MM.1S (cell line): Measurements from ENCODE around the gene HIVEP2.

Source experiments
- DNase-seq: peaks from one replicate; pipeline ENCODE4 v3.0.0-alpha.2; 2015
- H2AFZ ChIP-seq: fragments of 300-600 bp; sonication (generic); 2 replicates; pipeline ENCODE4 v1.6.0; 2016; ENCODE audit warnings: antibody characterized with exemption, low read length
- H3F3A ChIP-seq: fragments of 300-600 bp; sonication (generic); 2 replicates; pipeline ENCODE4 v1.6.1; 2016; ENCODE audit warnings: mild to moderate bottlenecking, antibody characterized with exemption, low read length, moderate library complexity, mixed read lengths; ENCODE audit not compliant: insufficient read depth
- H3K27ac ChIP-seq: fragments of 300-600 bp; sonication (generic); 2 replicates; pipeline ENCODE4 v1.5.1; 2016; ENCODE audit warnings: mild to moderate bottlenecking, low read length
- H3K27me3 ChIP-seq: fragments of 300-600 bp; sonication (generic); replicated peaks from 2 replicates; pipeline ENCODE4 v1.6.0; 2016; ENCODE audit warnings: low read length; ENCODE audit not compliant: insufficient read depth
- H3K36me3 ChIP-seq: fragments of 300-600 bp; sonication (generic); replicated peaks from 2 replicates; pipeline ENCODE4 v1.6.1; 2016; ENCODE audit warnings: mild to moderate bottlenecking, low read length, mixed read lengths; ENCODE audit not compliant: insufficient read depth
- H3K4me1 ChIP-seq: fragments of 300-600 bp; sonication (generic); 2 replicates; pipeline ENCODE4 v1.6.1; 2016; ENCODE audit warnings: low read length, mixed read lengths
- H3K4me2 ChIP-seq: fragments of 300-600 bp; sonication (generic); 2 replicates; pipeline ENCODE4 v1.6.0; 2016; ENCODE audit warnings: low read depth, low read length
- H3K4me3 ChIP-seq: fragments of 300-600 bp; sonication (generic); 2 replicates; pipeline ENCODE4 v1.5.1; 2016; ENCODE audit warnings: low read length, mixed read lengths
- H3K79me2 ChIP-seq: fragments of 300-600 bp; sonication (generic); 2 replicates; pipeline ENCODE4 v1.6.1; 2016; ENCODE audit warnings: mixed run types, low read length, mixed read lengths
- H3K9ac ChIP-seq: fragments of 300-600 bp; sonication (generic); 2 replicates; pipeline ENCODE4 v1.6.1; 2016; ENCODE audit warnings: low read length, mixed read lengths
- H3K9me2 ChIP-seq: fragments of 300-600 bp; sonication (generic); replicated peaks from 2 replicates; pipeline ENCODE4 v1.6.1; 2016; ENCODE audit warnings: mild to moderate bottlenecking, low read length, mixed read lengths; ENCODE audit not compliant: insufficient read depth
- H3K9me3 ChIP-seq: fragments of 300-600 bp; sonication (generic); replicated peaks from 2 replicates; pipeline ENCODE4 v1.6.1; 2016; ENCODE audit warnings: mild to moderate bottlenecking, low read length, mixed read lengths; ENCODE audit not compliant: insufficient read depth
- H4K20me1 ChIP-seq: fragments of 300-600 bp; sonication (generic); 2 replicates; pipeline ENCODE4 v1.6.1; 2016; ENCODE audit warnings: mild to moderate bottlenecking, low read length, moderate library complexity, mixed read lengths; ENCODE audit not compliant: insufficient read depth
- EZH2 ChIP-seq: fragments of 300-600 bp; sonication (generic); optimal IDR thresholded peaks from 2 replicates; pipeline ENCODE3; 2017; ENCODE audit warnings: low read depth, mild to moderate bottlenecking, antibody characterized with exemption, low read length, mixed read lengths
- EZH2phosphoT487 ChIP-seq: fragments of 300-600 bp; sonication (generic); IDR thresholded peaks from 2 replicates; pipeline ENCODE4 v1.6.1; 2018; ENCODE audit warnings: antibody characterized with exemption, low read length
- TF ChIP-seq, protein P1 (sequence below): fragments of 300-600 bp; sonication (generic); IDR thresholded peaks from 2 replicates; pipeline ENCODE4 v1.5.1; 2016; ENCODE audit warnings: antibody characterized with exemption, low read length, mixed read lengths

The HIVEP2 gene

GRCh38 chr6:142968601-142969000 is 23.6 kb upstream of the HIVEP2 start:
- H3K4me3 ChIP-seq, result no peak overlapping the region
- no peak overlapping the region for H3K4me2 ChIP-seq
- no peaks in the 10 kb centered on the region for H3K9me3 ChIP-seq
- TF ChIP-seq, protein P1, sequence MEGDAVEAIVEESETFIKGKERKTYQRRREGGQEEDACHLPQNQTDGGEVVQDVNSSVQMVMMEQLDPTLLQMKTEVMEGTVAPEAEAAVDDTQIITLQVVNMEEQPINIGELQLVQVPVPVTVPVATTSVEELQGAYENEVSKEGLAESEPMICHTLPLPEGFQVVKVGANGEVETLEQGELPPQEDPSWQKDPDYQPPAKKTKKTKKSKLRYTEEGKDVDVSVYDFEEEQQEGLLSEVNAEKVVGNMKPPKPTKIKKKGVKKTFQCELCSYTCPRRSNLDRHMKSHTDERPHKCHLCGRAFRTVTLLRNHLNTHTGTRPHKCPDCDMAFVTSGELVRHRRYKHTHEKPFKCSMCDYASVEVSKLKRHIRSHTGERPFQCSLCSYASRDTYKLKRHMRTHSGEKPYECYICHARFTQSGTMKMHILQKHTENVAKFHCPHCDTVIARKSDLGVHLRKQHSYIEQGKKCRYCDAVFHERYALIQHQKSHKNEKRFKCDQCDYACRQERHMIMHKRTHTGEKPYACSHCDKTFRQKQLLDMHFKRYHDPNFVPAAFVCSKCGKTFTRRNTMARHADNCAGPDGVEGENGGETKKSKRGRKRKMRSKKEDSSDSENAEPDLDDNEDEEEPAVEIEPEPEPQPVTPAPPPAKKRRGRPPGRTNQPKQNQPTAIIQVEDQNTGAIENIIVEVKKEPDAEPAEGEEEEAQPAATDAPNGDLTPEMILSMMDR, result no peak
- TF ChIP-seq EZH2phosphoT487 (no peak), EZH2 (no peak)
- no peaks in the 10 kb centered on the region for H3K36me3 ChIP-seq
- no peak overlapping the region for H3K9ac ChIP-seq
- H2AFZ ChIP-seq, result no peak overlapping the region
- DNase-seq, result no peak
- no peaks in the 10 kb centered on the region for H3K4me1 ChIP-seq
- no peaks in the 10 kb centered on the region for H4K20me1 ChIP-seq
- no peaks in the 10 kb centered on the region for H3K9me2 ChIP-seq
- H3K27ac ChIP-seq, result no peak overlapping the region
- no peaks in the 10 kb centered on the region for H3K79me2 ChIP-seq
- H3K27me3 ChIP-seq, result no peaks in the 10 kb centered on the region
- H3F3A ChIP-seq, result no peaks in the 10 kb centered on the region

DNA sequence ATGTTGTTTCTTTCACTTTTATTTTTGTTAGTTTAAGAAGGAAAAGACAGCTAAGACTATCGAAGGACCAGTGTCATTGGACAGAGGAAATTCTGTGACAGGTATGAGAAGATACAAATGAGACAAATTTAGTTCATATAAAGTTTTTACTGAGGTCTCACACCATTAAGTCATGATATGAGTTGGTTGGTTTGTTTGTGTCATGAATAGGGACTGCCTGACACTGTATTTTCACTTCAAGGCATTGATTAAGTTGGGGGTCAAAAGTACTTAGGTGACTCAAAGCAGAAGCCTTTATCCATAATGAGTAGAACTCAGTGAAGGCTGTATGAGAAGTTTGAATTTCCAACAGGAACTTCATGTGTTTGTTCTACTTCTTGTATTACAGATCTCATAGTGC is 21.3 kb upstream of the HIVEP2 start:
- TF ChIP-seq EZH2phosphoT487 (no peak), EZH2 (no peak)
- TF ChIP-seq, protein P1, result no peak
- H4K20me1 ChIP-seq, result no peaks in the 10 kb centered on the region
- no peaks in the 10 kb centered on the region for H3F3A ChIP-seq

DNA sequence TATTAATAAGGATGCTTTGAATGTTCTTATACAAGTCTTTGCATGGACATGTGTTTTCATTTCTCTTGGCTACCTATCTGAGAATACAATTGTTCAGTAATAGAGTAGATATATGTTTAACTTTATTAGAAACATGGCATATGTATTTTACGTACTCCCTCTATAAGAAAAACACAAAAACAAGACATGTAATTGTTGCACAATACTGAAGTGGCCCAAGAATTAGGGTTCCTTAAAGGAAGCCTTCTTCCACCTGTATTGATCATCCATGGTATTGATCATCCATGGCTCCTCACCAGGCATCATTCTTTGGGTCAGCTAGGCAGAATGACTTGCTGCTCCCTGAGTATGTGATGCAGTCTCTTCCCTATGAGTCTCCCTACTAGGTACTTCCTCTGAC is 20.2 kb upstream of the HIVEP2 start:
- Histone ChIP-seq H3K27ac (no peak overlapping the region), H3F3A (no peaks in the 10 kb centered on the region), H3K4me2 (no peak overlapping the region), H3K27me3 (no peaks in the 10 kb centered on the region), H3K79me2 (no peaks in the 10 kb centered on the region), H3K4me1 (no peaks in the 10 kb centered on the region), H3K4me3 (no peak overlapping the region), H3K9me2 (no peaks in the 10 kb centered on the region), H3K9me3 (no peaks in the 10 kb centered on the region), H3K9ac (no peak overlapping the region), H2AFZ (no peak overlapping the region), H3K36me3 (no peaks in the 10 kb centered on the region), H4K20me1 (no peaks in the 10 kb centered on the region)
- DNase-seq, result no peak
- TF ChIP-seq EZH2phosphoT487, result no peak
- TF ChIP-seq, protein P1, result no peak
- TF ChIP-seq EZH2, result no peak

More for the DNA sequence above, 21.3 kb upstream of the HIVEP2 start:
- Histone ChIP-seq H3K4me2 (no peak overlapping the region), H3K4me1 (no peaks in the 10 kb centered on the region), H2AFZ (no peak overlapping the region), H3K36me3 (no peaks in the 10 kb centered on the region), H3K4me3 (no peak overlapping the region), H3K9me3 (no peaks in the 10 kb centered on the region), H3K9ac (no peak overlapping the region), H3K27me3 (no peaks in the 10 kb centered on the region), H3K27ac (no peak overlapping the region), H3K9me2 (no peaks in the 10 kb centered on the region), H3K79me2 (no peaks in the 10 kb centered on the region)
- no peak for DNase-seq

DNA sequence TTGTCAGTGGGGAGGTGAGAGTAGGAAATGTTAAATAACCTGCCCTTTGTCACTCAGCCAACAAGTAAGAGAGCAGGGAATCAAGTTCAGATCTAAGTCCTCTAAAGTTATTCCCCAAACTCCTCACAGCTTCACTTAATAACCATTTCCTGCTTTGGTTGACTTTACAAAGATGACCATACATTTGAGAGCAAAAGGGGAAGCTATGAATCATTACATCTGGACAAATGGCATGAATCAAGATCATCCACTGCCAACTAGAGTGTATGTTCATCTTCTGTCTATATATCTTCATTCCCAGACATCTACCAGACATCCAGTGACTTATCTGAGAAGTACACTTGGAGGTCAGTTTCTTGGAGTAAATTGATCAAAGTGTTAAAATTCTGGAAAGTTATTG is 15.1 kb upstream of the HIVEP2 start:
- Histone ChIP-seq H3K4me2 (no peak overlapping the region), H3K4me3 (no peak overlapping the region), H3K4me1 (no peaks in the 10 kb centered on the region), H4K20me1 (no peaks in the 10 kb centered on the region), H3K27me3 (no peaks in the 10 kb centered on the region), H3K9ac (no peak overlapping the region), H2AFZ (no peak overlapping the region), H3K36me3 (no peaks in the 10 kb centered on the region), H3F3A (no peaks in the 10 kb centered on the region), H3K9me3 (no peaks in the 10 kb centered on the region), H3K27ac (no peak overlapping the region), H3K79me2 (no peaks in the 10 kb centered on the region), H3K9me2 (no peaks in the 10 kb centered on the region)
- no peak for DNase-seq
- TF ChIP-seq EZH2 (no peak), EZH2phosphoT487 (no peak)
- TF ChIP-seq, protein P1, result no peak
